Measurements from ENCODE around the gene ARSJ. TPM values are rescaled to one million over a fixed set of nuclear protein-coding genes. Genes with fewer than 3 reads are reported as not detected.

ARSJ gene
- total RNA-seq, 1 experiment from 2014 or later = 4.6 TPM

- no peaks in the 10 kb centered on the region for H3K36me3 ChIP-seq (ENCODE audit: insufficient read depth, low read length, poor library complexity, severe bottlenecking)
- POLR2A ChIA-PET (ENCODE audit: low non-redundant PET) = no interaction called here
- no peaks in the 10 kb centered on the region for H3K27me3 ChIP-seq (replicated peaks; ENCODE audit: insufficient read depth, low read depth, low read length, poor library complexity)
- no peaks in the 10 kb centered on the region for H3K9me3 ChIP-seq (ENCODE audit: low read depth, low read length, poor library complexity, severe bottlenecking)
- BruUV-seq (replicated peaks) = no TSS peak
- TF ChIP-seq EZH2 (IDR thresholded peaks at IDR 0.05; ENCODE audit: borderline replicate concordance, low read depth, low read length, poor library complexity, severe bottlenecking) = no peak
- TF ChIP-seq CTCF (conservative IDR thresholded peaks at IDR 0.05; ENCODE audit: low read depth, low read length) = no peak
- CTCF ChIA-PET = no interaction called here
- peaks cover 6% of the 10 kb centered on the region for H3K4me1 ChIP-seq (ENCODE audit: insufficient read depth, low read length, poor library complexity, severe bottlenecking)
- no peak for DNase-seq (ENCODE audit: low spot score)
- intact Hi-C loops (cut with micrococcal nuclease; ENCODE audit: unreplicated experiment) = no loop called here
- H3K27ac ChIP-seq (ENCODE audit: low read depth, low read length, poor library complexity, severe bottlenecking) = no peak overlapping the region
- H3K4me3 ChIP-seq (ENCODE audit: low read depth, low read length, poor library complexity, severe bottlenecking) = no peak overlapping the region
Measured at GRCh38 chr4:113945906-113946305, 33.5 kb downstream of the ARSJ start.

- H3K4me1 ChIP-seq (ENCODE audit: insufficient read depth, low read length, poor library complexity, severe bottlenecking) = no peaks in the 10 kb centered on the region
- H3K4me3 ChIP-seq (ENCODE audit: low read depth, low read length, poor library complexity, severe bottlenecking) = no peak overlapping the region
- TF ChIP-seq CTCF (conservative IDR thresholded peaks at IDR 0.05; ENCODE audit: low read depth, low read length) (no peak), EZH2 (IDR thresholded peaks at IDR 0.05; ENCODE audit: borderline replicate concordance, low read depth, low read length, poor library complexity, severe bottlenecking) (no peak)
- POLR2A ChIA-PET (ENCODE audit: low non-redundant PET) = no interaction called here
- H3K9me3 ChIP-seq (ENCODE audit: low read depth, low read length, poor library complexity, severe bottlenecking) = no peaks in the 10 kb centered on the region
- no TSS peak for BruUV-seq (replicated peaks)
- no peaks in the 10 kb centered on the region for H3K36me3 ChIP-seq (ENCODE audit: insufficient read depth, low read length, poor library complexity, severe bottlenecking)
- H3K27me3 ChIP-seq (replicated peaks; ENCODE audit: insufficient read depth, low read depth, low read length, poor library complexity) = no peaks in the 10 kb centered on the region
- intact Hi-C loops (cut with micrococcal nuclease; ENCODE audit: unreplicated experiment) = no loop called here
- no peak for DNase-seq (ENCODE audit: low spot score)
- CTCF ChIA-PET = no interaction called here
- no peak overlapping the region for H3K27ac ChIP-seq (ENCODE audit: low read depth, low read length, poor library complexity, severe bottlenecking)
Measured at GRCh38 chr4:113943863-113944262, 35.6 kb downstream of the ARSJ start.

GRCh38 chr4:113943085-113943484, 36.4 kb downstream of the ARSJ start:
- no TSS peak for BruUV-seq (replicated peaks)
- no peak for DNase-seq (ENCODE audit: low spot score)
- ChIA-PET CTCF (no interaction called here), POLR2A (ENCODE audit: low non-redundant PET) (interaction anchor here (0.6 kb wide), 1 partner anchor 52 kb away, joined by 4 read pairs; no protein-coding TSS in a partner anchor)
- H3K27me3 ChIP-seq (replicated peaks; ENCODE audit: insufficient read depth, low read depth, low read length, poor library complexity) = no peaks in the 10 kb centered on the region
- no peak overlapping the region for H3K4me3 ChIP-seq (ENCODE audit: low read depth, low read length, poor library complexity, severe bottlenecking)
- no peaks in the 10 kb centered on the region for H3K4me1 ChIP-seq (ENCODE audit: insufficient read depth, low read length, poor library complexity, severe bottlenecking)
- H3K9me3 ChIP-seq (ENCODE audit: low read depth, low read length, poor library complexity, severe bottlenecking) = no peaks in the 10 kb centered on the region
- H3K27ac ChIP-seq (ENCODE audit: low read depth, low read length, poor library complexity, severe bottlenecking) = no peak overlapping the region
- intact Hi-C loops (cut with micrococcal nuclease; ENCODE audit: unreplicated experiment) = no loop called here
- no peaks in the 10 kb centered on the region for H3K36me3 ChIP-seq (ENCODE audit: insufficient read depth, low read length, poor library complexity, severe bottlenecking)
- TF ChIP-seq CTCF (conservative IDR thresholded peaks at IDR 0.05; ENCODE audit: low read depth, low read length) = no peak
- no peak for TF ChIP-seq EZH2 (IDR thresholded peaks at IDR 0.05; ENCODE audit: borderline replicate concordance, low read depth, low read length, poor library complexity, severe bottlenecking)
